Measurements from ENCODE around the gene ZCCHC24.

DNA sequence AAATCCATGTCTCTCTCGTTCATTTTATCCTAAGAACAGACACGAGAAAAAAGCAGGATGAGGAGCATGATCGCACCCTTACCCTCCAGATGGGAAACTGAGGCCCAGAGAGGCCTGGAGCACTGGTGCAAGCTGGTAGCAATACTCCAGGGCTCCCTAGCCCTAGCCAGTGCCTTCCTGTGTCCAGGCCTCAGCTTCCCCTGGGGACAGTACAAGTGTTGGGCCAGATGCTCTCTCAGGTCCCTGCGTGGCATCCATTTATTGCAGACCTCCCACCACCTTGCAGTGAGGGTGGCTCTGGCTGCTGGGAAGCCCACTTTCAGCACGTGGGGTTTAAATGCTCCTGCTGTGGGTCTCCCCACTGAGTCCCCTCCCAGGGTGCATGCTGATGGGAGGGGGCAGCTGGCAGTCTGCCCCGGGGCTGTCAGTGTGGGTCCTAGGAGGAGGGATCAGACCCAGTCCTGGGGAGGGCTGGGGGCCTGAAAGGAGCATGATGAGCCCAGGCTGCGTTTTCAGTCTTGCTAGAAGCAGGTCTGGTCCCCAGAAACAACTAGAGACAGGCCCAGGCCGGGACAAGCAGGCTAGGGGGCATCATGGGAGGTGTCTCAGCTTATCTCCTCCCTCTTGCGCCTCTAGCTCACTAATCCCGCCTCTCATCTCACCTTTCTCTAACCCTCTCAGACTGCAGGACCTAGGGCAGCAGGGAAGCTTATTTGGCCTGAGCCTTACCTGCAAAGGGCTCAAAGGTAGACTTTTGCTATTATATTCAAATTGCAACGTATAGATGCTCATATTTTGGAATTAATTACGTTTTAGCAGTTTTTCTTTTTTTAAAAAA lies 98.8 kb downstream of the ZCCHC24 start:
- TF ChIP-seq, protein P1, sequence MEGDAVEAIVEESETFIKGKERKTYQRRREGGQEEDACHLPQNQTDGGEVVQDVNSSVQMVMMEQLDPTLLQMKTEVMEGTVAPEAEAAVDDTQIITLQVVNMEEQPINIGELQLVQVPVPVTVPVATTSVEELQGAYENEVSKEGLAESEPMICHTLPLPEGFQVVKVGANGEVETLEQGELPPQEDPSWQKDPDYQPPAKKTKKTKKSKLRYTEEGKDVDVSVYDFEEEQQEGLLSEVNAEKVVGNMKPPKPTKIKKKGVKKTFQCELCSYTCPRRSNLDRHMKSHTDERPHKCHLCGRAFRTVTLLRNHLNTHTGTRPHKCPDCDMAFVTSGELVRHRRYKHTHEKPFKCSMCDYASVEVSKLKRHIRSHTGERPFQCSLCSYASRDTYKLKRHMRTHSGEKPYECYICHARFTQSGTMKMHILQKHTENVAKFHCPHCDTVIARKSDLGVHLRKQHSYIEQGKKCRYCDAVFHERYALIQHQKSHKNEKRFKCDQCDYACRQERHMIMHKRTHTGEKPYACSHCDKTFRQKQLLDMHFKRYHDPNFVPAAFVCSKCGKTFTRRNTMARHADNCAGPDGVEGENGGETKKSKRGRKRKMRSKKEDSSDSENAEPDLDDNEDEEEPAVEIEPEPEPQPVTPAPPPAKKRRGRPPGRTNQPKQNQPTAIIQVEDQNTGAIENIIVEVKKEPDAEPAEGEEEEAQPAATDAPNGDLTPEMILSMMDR (IDR thresholded peaks at IDR 0.05) = no peak
- no peak for TF ChIP-seq POLR2A (IDR thresholded peaks at IDR 0.05)
